WTC11 (cell line): ENCODE data around the gene ZFHX3. TPM values are rescaled to one million over a fixed set of nuclear protein-coding genes. Genes with fewer than 3 reads are reported as not detected.

Experiments
- ATAC-seq: fragments of 200-7000 bp; cut with Tn5 transposase; 2 replicates; pipeline ENCODE4 v1.10.0; 2021; ENCODE audit warnings: mild to moderate bottlenecking, moderate library complexity
- CTCF ChIA-PET: fragments of 300-600 bp; sonication (Branson Sonifier 250); formaldehyde crosslinking; loops from one replicate; lab custom pipeline; 2021; ENCODE audit warnings: antibody characterized with exemption; lab: Charles Lee
- POLR2A ChIA-PET: fragments of 350-600 bp; sonication (Branson Sonifier 250); formaldehyde crosslinking; loops from one replicate; lab custom pipeline; 2021; ENCODE audit warnings: antibody characterized with exemption; lab: Charles Lee
- DNase-seq: peaks from one replicate; pipeline ENCODE4 v3.0.0; 2021; ENCODE audit warnings: low spot score
- H3K27ac Mint-ChIP-seq: 2 replicates; pipeline ENCODE4 v1.8.0; 2021; ENCODE audit warnings: mixed read lengths
- H3K27me3 Mint-ChIP-seq: 2 replicates; pipeline ENCODE4 v1.8.0; 2021; ENCODE audit warnings: low read depth, mild to moderate bottlenecking, moderate library complexity, mixed read lengths
- H3K36me3 Mint-ChIP-seq: 2 replicates; pipeline ENCODE4 v1.8.0; 2021; ENCODE audit warnings: mixed read lengths
- H3K4me1 Mint-ChIP-seq: 2 replicates; pipeline ENCODE4 v1.8.0; 2022; ENCODE audit warnings: mixed read lengths
- H3K4me3 Mint-ChIP-seq: 2 replicates; pipeline ENCODE4 v1.8.0; 2021; ENCODE audit warnings: mild to moderate bottlenecking, moderate library complexity, mixed read lengths
- H3K9me3 Mint-ChIP-seq: 2 replicates; pipeline ENCODE4 v1.8.0; 2021; ENCODE audit warnings: mixed read lengths
- CBFB ChIP-seq: sonication (generic); formaldehyde crosslinking; IDR thresholded peaks from 2 replicates; pipeline ENCODE4 v1.8.1; 2022; ENCODE audit warnings: mild to moderate bottlenecking, low read depth, missing genetic modification reagents
- ESRRA ChIP-seq: sonication (generic); formaldehyde crosslinking; IDR thresholded peaks from 2 replicates; pipeline ENCODE4 v1.8.1; 2022; ENCODE audit warnings: mild to moderate bottlenecking, missing genetic modification reagents, borderline replicate concordance
- FOXJ3 ChIP-seq: sonication (generic); formaldehyde crosslinking; IDR thresholded peaks from 2 replicates; pipeline ENCODE4 v1.9.0; 2021; ENCODE audit warnings: missing genetic modification reagents, mild to moderate bottlenecking, borderline replicate concordance
- FOXK1 ChIP-seq: sonication (generic); formaldehyde crosslinking; IDR thresholded peaks from 2 replicates; pipeline ENCODE4 v1.8.0; 2022; ENCODE audit warnings: mild to moderate bottlenecking, moderate library complexity, missing genetic modification reagents
- FOXP1 ChIP-seq: sonication (generic); formaldehyde crosslinking; IDR thresholded peaks from 2 replicates; pipeline ENCODE4 v1.8.0; 2022; ENCODE audit warnings: missing genetic modification reagents, mild to moderate bottlenecking, moderate library complexity, borderline replicate concordance
- KAT7 ChIP-seq: sonication (generic); formaldehyde crosslinking; IDR thresholded peaks from 2 replicates; pipeline ENCODE4 v1.8.1; 2023; ENCODE audit warnings: missing genetic modification reagents, mild to moderate bottlenecking, borderline replicate concordance
- NFATC4 ChIP-seq: fragments of 250-450 bp; sonication (Bioruptor Pico); IDR thresholded peaks from 2 replicates; pipeline ENCODE4 v1.9.0; 2021; ENCODE audit warnings: mild to moderate bottlenecking
- SMAD3 ChIP-seq: sonication (generic); formaldehyde crosslinking; IDR thresholded peaks from 2 replicates; pipeline ENCODE4 v1.8.0; 2022; ENCODE audit warnings: missing genetic modification reagents, mild to moderate bottlenecking, borderline replicate concordance
- TEAD1 ChIP-seq: sonication (generic); formaldehyde crosslinking; IDR thresholded peaks from 2 replicates; pipeline ENCODE4 v1.8.0; 2022; ENCODE audit warnings: mild to moderate bottlenecking, missing genetic modification reagents
- TP53 ChIP-seq: sonication (generic); formaldehyde crosslinking; IDR thresholded peaks from 2 replicates; pipeline ENCODE4 v1.8.1; 2023; ENCODE audit warnings: mild to moderate bottlenecking, missing genetic modification reagents
- ZBTB21 ChIP-seq: sonication (generic); formaldehyde crosslinking; IDR thresholded peaks from 2 replicates; pipeline ENCODE4 v1.8.1; 2023; ENCODE audit warnings: mild to moderate bottlenecking, missing genetic modification reagents, borderline replicate concordance
- ZMAT4 ChIP-seq: fragments of 250-450 bp; sonication (Bioruptor Pico); IDR thresholded peaks from 2 replicates; pipeline ENCODE4 v1.9.0; 2021; ENCODE audit warnings: mild to moderate bottlenecking
- ZNF121 ChIP-seq: sonication (generic); formaldehyde crosslinking; IDR thresholded peaks from 2 replicates; pipeline ENCODE4 v1.8.0; 2023; ENCODE audit warnings: missing genetic modification reagents
- ZNF232 ChIP-seq: sonication (generic); formaldehyde crosslinking; IDR thresholded peaks from 2 replicates; pipeline ENCODE4 v1.8.0; 2022; ENCODE audit warnings: mild to moderate bottlenecking, missing genetic modification reagents
- ZNF263 ChIP-seq: sonication (generic); formaldehyde crosslinking; IDR thresholded peaks from 2 replicates; pipeline ENCODE4 v1.8.1; 2022; ENCODE audit warnings: low read depth, mild to moderate bottlenecking, moderate library complexity, missing genetic modification reagents
- ZNF416 ChIP-seq: fragments of 250-450 bp; sonication (Bioruptor Pico); IDR thresholded peaks from 2 replicates; pipeline ENCODE4 v1.9.0; 2021; ENCODE audit warnings: mild to moderate bottlenecking, inconsistent platforms
- total RNA-seq: library from RNA; stranded (reverse); gene quantifications from 3 replicates; pipeline ENCODE4 v1.2.3, GENCODE V29; 2021
- TF ChIP-seq, protein P1 (sequence below): fragments of 250-450 bp; sonication (Bioruptor Pico); IDR thresholded peaks from 2 replicates; pipeline ENCODE4 v1.8.0; 2021; ENCODE audit warnings: mild to moderate bottlenecking
- TF ChIP-seq, protein P2 (sequence below): sonication (generic); formaldehyde crosslinking; IDR thresholded peaks from 2 replicates; pipeline ENCODE4 v1.8.1; 2022; ENCODE audit warnings: mild to moderate bottlenecking, moderate library complexity, missing genetic modification reagents
- TF ChIP-seq, protein P3 (sequence below): sonication (generic); formaldehyde crosslinking; IDR thresholded peaks from 2 replicates; pipeline ENCODE4 v1.8.1; 2023; ENCODE audit warnings: mild to moderate bottlenecking, missing genetic modification reagents, moderate library complexity
- TF ChIP-seq, protein P4 (sequence below): sonication (generic); formaldehyde crosslinking; IDR thresholded peaks from 2 replicates; pipeline ENCODE4 v1.8.1; 2022; ENCODE audit warnings: low read depth, missing genetic modification reagents, borderline replicate concordance
- TF ChIP-seq, protein P5 (sequence below): sonication (generic); formaldehyde crosslinking; IDR thresholded peaks from 2 replicates; pipeline ENCODE4 v1.8.1; 2022; ENCODE audit warnings: low read depth, mild to moderate bottlenecking, moderate library complexity, missing genetic modification reagents, borderline replicate concordance
- TF ChIP-seq, protein P6 (sequence below): sonication (generic); formaldehyde crosslinking; IDR thresholded peaks from 2 replicates; pipeline ENCODE4 v1.8.1; 2022; ENCODE audit warnings: mild to moderate bottlenecking, missing genetic modification reagents, moderate library complexity, borderline replicate concordance

The ZFHX3 gene
- total RNA-seq, 1 experiment from 2014 or later, result 5.7 TPM

DNA sequence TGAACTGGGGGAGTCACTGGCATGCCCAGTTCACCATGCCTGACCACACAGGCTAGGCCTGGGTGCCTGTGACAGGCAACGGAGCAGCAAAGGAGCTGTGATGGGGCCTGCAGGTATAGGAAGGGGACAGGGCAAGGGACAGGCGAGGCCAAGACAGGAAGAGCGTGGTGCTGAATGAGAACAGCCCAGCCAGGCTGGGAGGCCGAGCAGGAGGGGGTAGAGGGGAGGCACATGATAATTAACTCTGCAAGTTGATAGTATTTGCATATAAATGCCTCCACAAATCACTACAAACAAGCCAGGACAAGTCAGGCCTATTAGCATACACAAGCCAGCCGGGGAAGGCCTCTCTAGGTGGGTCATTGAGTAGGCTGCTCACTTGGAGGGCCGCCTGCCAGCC is 7.8 kb downstream of the ZFHX3 start:
- POLR2A ChIA-PET, result interaction anchor here (0.7 kb wide), 1 partner anchor 13 kb away, joined by 3 read pairs; no protein-coding TSS in a partner anchor
- Mint-ChIP-seq H3K36me3 (peaks cover 10% of the 10 kb centered on the region), H3K4me3 (no peak overlapping the region), H3K27ac (no peak overlapping the region), H3K4me1 (peaks cover 93% of the 10 kb centered on the region), H3K27me3 (peaks cover 100% of the 10 kb centered on the region), H3K9me3 (peaks cover 9% of the 10 kb centered on the region; the same call in 1 of the 2 replicates)
- TF ChIP-seq ZNF263 (CRISPR knock-in tag) (no peak), SMAD3 (CRISPR knock-in tag) (no peak), KAT7 (CRISPR knock-in tag) (no peak), ESRRA (no peak), FOXJ3 (CRISPR knock-in tag) (no peak), ZBTB21 (CRISPR knock-in tag) (peak; percentile 55; the same call in 1 of the 2 replicates), TEAD1 (CRISPR knock-in tag) (peak; percentile 63; the same call in 1 of the 2 replicates), FOXP1 (CRISPR knock-in tag) (peak; percentile 43; the same call in 1 of the 2 replicates), ZMAT4 (CRISPR knock-in tag) (no peak), FOXK1 (CRISPR knock-in tag) (peak; percentile 71), NFATC4 (no peak), ZNF416 (no peak), CBFB (CRISPR knock-in tag) (0 out of 2 replicates have a peak, but pooled peaks have one; percentile 47), ZNF232 (no peak), TP53 (0 out of 2 replicates have a peak, but pooled peaks have one; percentile 84), ZNF121 (CRISPR knock-in tag) (peak; percentile 85)
- TF ChIP-seq, protein P1, sequence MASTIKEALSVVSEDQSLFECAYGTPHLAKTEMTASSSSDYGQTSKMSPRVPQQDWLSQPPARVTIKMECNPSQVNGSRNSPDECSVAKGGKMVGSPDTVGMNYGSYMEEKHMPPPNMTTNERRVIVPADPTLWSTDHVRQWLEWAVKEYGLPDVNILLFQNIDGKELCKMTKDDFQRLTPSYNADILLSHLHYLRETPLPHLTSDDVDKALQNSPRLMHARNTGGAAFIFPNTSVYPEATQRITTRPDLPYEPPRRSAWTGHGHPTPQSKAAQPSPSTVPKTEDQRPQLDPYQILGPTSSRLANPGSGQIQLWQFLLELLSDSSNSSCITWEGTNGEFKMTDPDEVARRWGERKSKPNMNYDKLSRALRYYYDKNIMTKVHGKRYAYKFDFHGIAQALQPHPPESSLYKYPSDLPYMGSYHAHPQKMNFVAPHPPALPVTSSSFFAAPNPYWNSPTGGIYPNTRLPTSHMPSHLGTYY, result no peak
- TF ChIP-seq, protein P2, sequence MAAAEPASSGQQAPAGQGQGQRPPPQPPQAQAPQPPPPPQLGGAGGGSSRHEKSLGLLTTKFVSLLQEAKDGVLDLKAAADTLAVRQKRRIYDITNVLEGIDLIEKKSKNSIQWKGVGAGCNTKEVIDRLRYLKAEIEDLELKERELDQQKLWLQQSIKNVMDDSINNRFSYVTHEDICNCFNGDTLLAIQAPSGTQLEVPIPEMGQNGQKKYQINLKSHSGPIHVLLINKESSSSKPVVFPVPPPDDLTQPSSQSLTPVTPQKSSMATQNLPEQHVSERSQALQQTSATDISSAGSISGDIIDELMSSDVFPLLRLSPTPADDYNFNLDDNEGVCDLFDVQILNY (CRISPR knock-in tag), result no peak
- TF ChIP-seq, protein P3, sequence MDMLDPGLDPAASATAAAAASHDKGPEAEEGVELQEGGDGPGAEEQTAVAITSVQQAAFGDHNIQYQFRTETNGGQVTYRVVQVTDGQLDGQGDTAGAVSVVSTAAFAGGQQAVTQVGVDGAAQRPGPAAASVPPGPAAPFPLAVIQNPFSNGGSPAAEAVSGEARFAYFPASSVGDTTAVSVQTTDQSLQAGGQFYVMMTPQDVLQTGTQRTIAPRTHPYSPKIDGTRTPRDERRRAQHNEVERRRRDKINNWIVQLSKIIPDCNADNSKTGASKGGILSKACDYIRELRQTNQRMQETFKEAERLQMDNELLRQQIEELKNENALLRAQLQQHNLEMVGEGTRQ (CRISPR knock-in tag), result 0 out of 2 replicates have a peak, but pooled peaks have one; percentile 47
- TF ChIP-seq, protein P4, sequence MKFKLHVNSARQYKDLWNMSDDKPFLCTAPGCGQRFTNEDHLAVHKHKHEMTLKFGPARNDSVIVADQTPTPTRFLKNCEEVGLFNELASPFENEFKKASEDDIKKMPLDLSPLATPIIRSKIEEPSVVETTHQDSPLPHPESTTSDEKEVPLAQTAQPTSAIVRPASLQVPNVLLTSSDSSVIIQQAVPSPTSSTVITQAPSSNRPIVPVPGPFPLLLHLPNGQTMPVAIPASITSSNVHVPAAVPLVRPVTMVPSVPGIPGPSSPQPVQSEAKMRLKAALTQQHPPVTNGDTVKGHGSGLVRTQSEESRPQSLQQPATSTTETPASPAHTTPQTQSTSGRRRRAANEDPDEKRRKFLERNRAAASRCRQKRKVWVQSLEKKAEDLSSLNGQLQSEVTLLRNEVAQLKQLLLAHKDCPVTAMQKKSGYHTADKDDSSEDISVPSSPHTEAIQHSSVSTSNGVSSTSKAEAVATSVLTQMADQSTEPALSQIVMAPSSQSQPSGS (CRISPR knock-in tag), result no peak
- TF ChIP-seq, protein P5, sequence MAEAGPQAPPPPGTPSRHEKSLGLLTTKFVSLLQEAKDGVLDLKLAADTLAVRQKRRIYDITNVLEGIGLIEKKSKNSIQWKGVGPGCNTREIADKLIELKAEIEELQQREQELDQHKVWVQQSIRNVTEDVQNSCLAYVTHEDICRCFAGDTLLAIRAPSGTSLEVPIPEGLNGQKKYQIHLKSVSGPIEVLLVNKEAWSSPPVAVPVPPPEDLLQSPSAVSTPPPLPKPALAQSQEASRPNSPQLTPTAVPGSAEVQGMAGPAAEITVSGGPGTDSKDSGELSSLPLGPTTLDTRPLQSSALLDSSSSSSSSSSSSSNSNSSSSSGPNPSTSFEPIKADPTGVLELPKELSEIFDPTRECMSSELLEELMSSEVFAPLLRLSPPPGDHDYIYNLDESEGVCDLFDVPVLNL (CRISPR knock-in tag), result no peak
- TF ChIP-seq, protein P6, sequence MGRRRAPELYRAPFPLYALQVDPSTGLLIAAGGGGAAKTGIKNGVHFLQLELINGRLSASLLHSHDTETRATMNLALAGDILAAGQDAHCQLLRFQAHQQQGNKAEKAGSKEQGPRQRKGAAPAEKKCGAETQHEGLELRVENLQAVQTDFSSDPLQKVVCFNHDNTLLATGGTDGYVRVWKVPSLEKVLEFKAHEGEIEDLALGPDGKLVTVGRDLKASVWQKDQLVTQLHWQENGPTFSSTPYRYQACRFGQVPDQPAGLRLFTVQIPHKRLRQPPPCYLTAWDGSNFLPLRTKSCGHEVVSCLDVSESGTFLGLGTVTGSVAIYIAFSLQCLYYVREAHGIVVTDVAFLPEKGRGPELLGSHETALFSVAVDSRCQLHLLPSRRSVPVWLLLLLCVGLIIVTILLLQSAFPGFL (CRISPR knock-in tag), result no peak
- ATAC-seq (peak; percentile 86), DNase-seq (peak; percentile 66)
- CTCF ChIA-PET, result interaction anchor here (0.9 to 6.3 kb wide), 6 partner anchors 11 to 157 kb away, joined by 3 to 25 read pairs (median 4); no protein-coding TSS in a partner anchor
